NCI-H1436 treated with DMSO at 0.1 percent for 48 hours (cell line): Measurements from ENCODE around the gene WEE2.
"Not testable (repeated sequence)": the region's sequence is repeated elsewhere in the genome, so short reads cannot be mapped to it uniquely, and the experiment has no call there.

Experiments used
- DNase-seq: peaks from one replicate; lab custom pipeline; 2025; lab: John Stamatoyannopoulos, UW

The WEE2 gene

GRCh38 chr7:141708351-141708750 is at the start of gene WEE2:
Gene WEE2 (plus strand): TSS chr7:141708353. CDS start chr7:141708759, 406 bp downstream.
- no peak for DNase-seq

GRCh38 chr7:141659501-141659900 is 48.7 kb upstream of the WEE2 start:
- no peak for DNase-seq

- no peak for DNase-seq
Observed at GRCh38 chr7:141660259-141660658, 47.9 kb upstream of the WEE2 start.

GRCh38 chr7:141663081-141663849 is 44.9 kb upstream of the WEE2 start:
- no peak for DNase-seq

GRCh38 chr7:141664450-141664849 is 43.7 kb upstream of the WEE2 start:
- no peak for DNase-seq

GRCh38 chr7:141665208-141666035 is 42.7 kb upstream of the WEE2 start:
- DNase-seq, result no peak

GRCh38 chr7:141666071-141666470 is 42.1 kb upstream of the WEE2 start:
- no peak for DNase-seq

GRCh38 chr7:141668853-141669252 is 39.3 kb upstream of the WEE2 start:
- no peak for DNase-seq

- DNase-seq, result no peak
Observed at GRCh38 chr7:141671705-141672496, 36.3 kb upstream of the WEE2 start.

GRCh38 chr7:141673346-141673745 is 34.8 kb upstream of the WEE2 start:
- DNase-seq, result no peak

GRCh38 chr7:141674171-141674671 is 33.9 kb upstream of the WEE2 start:
- DNase-seq, result no peak

- no peak for DNase-seq
Observed at GRCh38 chr7:141674702-141675101, 33.5 kb upstream of the WEE2 start.

- no peak for DNase-seq
Observed at GRCh38 chr7:141675436-141676215, 32.5 kb upstream of the WEE2 start.

- DNase-seq, result no peak
Observed at GRCh38 chr7:141676618-141677017, 31.5 kb upstream of the WEE2 start.

GRCh38 chr7:141679014-141679413 is 29.1 kb upstream of the WEE2 start:
- no peak for DNase-seq

- DNase-seq, result no peak
Observed at GRCh38 chr7:141685285-141686023, 22.7 kb upstream of the WEE2 start.

- no peak for DNase-seq
Observed at GRCh38 chr7:141686074-141686473, 22.1 kb upstream of the WEE2 start.

GRCh38 chr7:141686670-141687069 is 21.5 kb upstream of the WEE2 start:
- DNase-seq, result no peak

GRCh38 chr7:141688043-141688442 is 20.1 kb upstream of the WEE2 start:
- no peak for DNase-seq

GRCh38 chr7:141689072-141689825 is 18.9 kb upstream of the WEE2 start:
- DNase-seq, result not testable (repeated sequence)
